T-cell (primary cell): ENCODE measurements around the gene AXIN2. TPM values are rescaled to one million over a fixed set of nuclear protein-coding genes. Genes with fewer than 3 reads are reported as not detected.

ENCODE experiments used
- ATAC-seq, 4 experiments: fragments of 200-7000 bp in 3 of 4; fragments of 150-1000 bp in 1 of 4; cut with Tn5 transposase; replicated peaks in 1 of 4; 1 replicate in 3 of 4; 2 replicates in 1 of 4; pipeline ENCODE4 v1.10.0; 2021; ENCODE audit warnings: moderate library complexity in 3 of 4, mild to moderate bottlenecking in 2 of 4, moderate number of reproducible peaks in 1 of 4
- CTCF ChIA-PET, 2 donors: fragments of 300-600 bp; sonication (Branson Sonifier 250); formaldehyde crosslinking; loops; one replicate each; lab custom pipeline; 2022; ENCODE audit warnings: antibody characterized with exemption in 2 of 2; lab: Charles Lee
- POLR2A ChIA-PET, 2 donors: fragments of 300-600 bp; sonication (Branson Sonifier 250); formaldehyde crosslinking; loops; one replicate each; lab custom pipeline; 2022; ENCODE audit warnings: antibody characterized with exemption in 2 of 2; lab: Charles Lee
- DNase-seq, 35 experiments: peaks; one replicate each; pipeline versions ENCODE4 v3.0.0 to v3.0.0-alpha.2; 2013 to 2023
- H3K27ac ChIP-seq: one replicate; pipeline ENCODE4 v1.5.1; 2013; ENCODE audit warnings: low read length
- H3K27me3 ChIP-seq, 2 experiments: replicated peaks in 1 of 2; 1 replicate in 1 of 2; 2 replicates in 1 of 2; pipeline versions ENCODE4 v1.6.1 to v1.7.0; 2013; ENCODE audit warnings: low read length in 1 of 2, mixed read lengths in 1 of 2; ENCODE audit not compliant: control insufficient read depth in 2 of 2, insufficient read depth in 2 of 2; ENCODE audit errors: extremely low read depth in 1 of 2
- H3K36me3 ChIP-seq, 2 donors: 1 replicate in 1 of 2; 2 replicates in 1 of 2; pipeline versions ENCODE4 v1.6.1 to v1.7.0; 2013; ENCODE audit warnings: low read length in 1 of 2; ENCODE audit not compliant: control insufficient read depth in 2 of 2, insufficient read depth in 1 of 2; ENCODE audit errors: extremely low read depth in 1 of 2
- H3K4me1 ChIP-seq, 2 experiments: 1 replicate in 1 of 2; 2 replicates in 1 of 2; pipeline versions ENCODE4 v1.6.1 to v1.7.0; 2013; ENCODE audit warnings: low read length in 2 of 2, mixed read lengths in 1 of 2; ENCODE audit not compliant: insufficient read depth in 2 of 2, control insufficient read depth in 1 of 2; ENCODE audit errors: extremely low read depth in 1 of 2
- H3K4me3 ChIP-seq, 2 donors: 1 replicate in 1 of 2; 2 replicates in 1 of 2; pipeline versions ENCODE4 v1.5.1 to v1.7.0; 2013; ENCODE audit warnings: mild to moderate bottlenecking in 2 of 2, low read length in 1 of 2, moderate library complexity in 1 of 2; ENCODE audit not compliant: control insufficient read depth in 1 of 2; ENCODE audit errors: extremely low read depth in 1 of 2
- H3K9me3 ChIP-seq: 2 replicates; pipeline ENCODE4 v1.7.0; 2013
- H3K27ac Mint-ChIP-seq, 2 donors: one replicate each; pipeline ENCODE4 v1.8.0; 2020 to 2021; ENCODE audit warnings: mild to moderate bottlenecking in 2 of 2, mixed read lengths in 2 of 2
- H3K27me3 Mint-ChIP-seq, 2 donors: one replicate each; pipeline ENCODE4 v1.8.0; 2021 to 2022; ENCODE audit warnings: mixed read lengths in 2 of 2
- H3K36me3 Mint-ChIP-seq: one replicate; pipeline ENCODE4 v1.8.0; 2021; ENCODE audit warnings: mixed read lengths
- H3K4me1 Mint-ChIP-seq, 3 donors: one replicate each; pipeline ENCODE4 v1.8.0; 2020 to 2022; ENCODE audit warnings: mixed read lengths in 3 of 3, mild to moderate bottlenecking in 1 of 3
- H3K4me3 Mint-ChIP-seq, 3 donors: one replicate each; pipeline ENCODE4 v1.8.0; 2020 to 2022; ENCODE audit warnings: mild to moderate bottlenecking in 3 of 3, mixed read lengths in 3 of 3, moderate library complexity in 3 of 3
- H3K9me3 Mint-ChIP-seq, 3 donors: one replicate each; pipeline ENCODE4 v1.8.0; 2020 to 2022; ENCODE audit warnings: mixed read lengths in 3 of 3
- WGBS: methylation state at CpG from one replicate; pipeline ENCODE4 v1.1.5; 2013; ENCODE audit warnings: missing lambda C conversion rate; ENCODE audit not compliant: insufficient coverage; 5-methylcytosine and 5-hydroxymethylcytosine counted together
- total RNA-seq, 35 experiments: library from RNA in 6 of 35; stranded (reverse) in 6 of 35; fragments of 120-200 nt in 1 of 35; gene quantifications; one replicate each; pipeline versions ENCODE4 v1.2.1 to v1.2.4 and lab custom pipeline; 2013 to 2026

AXIN2 gene
- total RNA-seq, 5 donors from 2014 or later (not counting 1 experiment from before 2014, with no cell fraction given), result 35.8 to 44.9 (median 40.2) TPM

DNA sequence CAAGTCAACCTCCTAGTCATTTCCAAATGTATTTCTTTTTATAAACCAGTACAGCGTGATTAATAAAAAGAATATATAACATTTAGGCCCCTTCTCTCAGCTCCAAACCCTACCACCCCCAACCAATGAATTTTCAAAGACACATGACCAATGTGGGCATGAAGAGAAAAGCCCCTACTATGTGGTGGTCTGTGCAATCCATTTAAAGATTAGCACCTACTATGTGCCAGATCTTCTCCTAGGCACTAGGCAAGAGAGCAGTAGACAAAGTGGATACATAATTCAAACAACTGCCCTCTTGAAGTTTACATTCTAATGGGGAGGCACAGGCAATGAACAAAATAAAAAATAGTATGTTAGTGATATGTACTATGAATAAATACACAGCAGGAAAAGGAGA, 19.4 kb downstream of the AXIN2 start:
- Mint-ChIP-seq H3K9me3 (no peaks in the 10 kb centered on the region), H3K4me3 (no peak overlapping the region), H3K27ac (peak overlapping the region in 1 of 2 donors; percentile 41), H3K36me3 (peaks cover 37% of the 10 kb centered on the region), H3K4me1 (peaks cover 47 to 60% (median 54%) of the 10 kb centered on the region in 3 donors), H3K27me3 (no peaks in the 10 kb centered on the region)
- Histone ChIP-seq H3K9me3 (no peaks in the 10 kb centered on the region), H3K36me3 (peaks cover 15 to 43% of the 10 kb centered on the region in 2 donors), H3K4me1 (peaks cover 25 to 28% of the 10 kb centered on the region in 2 experiments), H3K27ac (no peak overlapping the region), H3K4me3 (no peak overlapping the region), H3K27me3 (no peaks in the 10 kb centered on the region)
- no peak for DNase-seq
- no CpG with 5 or more reads among the region's 1 CpG for WGBS
- ATAC-seq, result no peak
- CTCF ChIA-PET, result no interaction called here
- POLR2A ChIA-PET, result no interaction called here

DNA sequence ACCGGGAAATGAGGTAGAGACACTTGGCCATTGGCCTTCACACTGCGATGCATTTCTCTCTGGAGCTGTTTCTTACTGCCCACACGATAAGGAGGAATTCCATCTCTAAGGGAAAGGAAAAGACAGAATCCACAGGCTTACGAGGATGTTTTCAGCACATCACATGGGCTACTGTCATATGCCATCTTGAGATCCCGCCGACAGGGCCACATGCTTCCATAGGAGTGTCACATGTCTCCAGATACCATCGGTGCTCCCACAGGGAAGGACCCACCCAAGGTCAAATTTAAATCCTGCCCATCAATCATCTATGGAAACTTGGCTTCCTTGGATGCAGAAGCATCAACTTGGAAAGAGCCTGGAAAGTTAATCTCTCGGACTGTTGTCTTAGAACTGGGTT, 20.0 kb downstream of the AXIN2 start:
- Histone ChIP-seq H3K4me1 (peaks cover 21 to 22% of the 10 kb centered on the region in 2 experiments), H3K36me3 (peaks cover 17 to 45% of the 10 kb centered on the region in 2 donors), H3K4me3 (no peak overlapping the region), H3K9me3 (no peaks in the 10 kb centered on the region), H3K27ac (no peak overlapping the region), H3K27me3 (no peaks in the 10 kb centered on the region)
- no peak for ATAC-seq
- ChIA-PET CTCF (no interaction called here), POLR2A (no interaction called here)
- H3K36me3 Mint-ChIP-seq, result peaks cover 35% of the 10 kb centered on the region
- DNase-seq, result no peak
- H3K4me3 Mint-ChIP-seq, result no peak overlapping the region
- H3K4me1 Mint-ChIP-seq, result peaks cover 41 to 54% (median 48%) of the 10 kb centered on the region in 3 donors
- no peaks in the 10 kb centered on the region for H3K9me3 Mint-ChIP-seq
- H3K27me3 Mint-ChIP-seq, result no peaks in the 10 kb centered on the region
- 95% methylated on average over 7 of the region's 8 CpGs for WGBS
- no peak overlapping the region for H3K27ac Mint-ChIP-seq

DNA sequence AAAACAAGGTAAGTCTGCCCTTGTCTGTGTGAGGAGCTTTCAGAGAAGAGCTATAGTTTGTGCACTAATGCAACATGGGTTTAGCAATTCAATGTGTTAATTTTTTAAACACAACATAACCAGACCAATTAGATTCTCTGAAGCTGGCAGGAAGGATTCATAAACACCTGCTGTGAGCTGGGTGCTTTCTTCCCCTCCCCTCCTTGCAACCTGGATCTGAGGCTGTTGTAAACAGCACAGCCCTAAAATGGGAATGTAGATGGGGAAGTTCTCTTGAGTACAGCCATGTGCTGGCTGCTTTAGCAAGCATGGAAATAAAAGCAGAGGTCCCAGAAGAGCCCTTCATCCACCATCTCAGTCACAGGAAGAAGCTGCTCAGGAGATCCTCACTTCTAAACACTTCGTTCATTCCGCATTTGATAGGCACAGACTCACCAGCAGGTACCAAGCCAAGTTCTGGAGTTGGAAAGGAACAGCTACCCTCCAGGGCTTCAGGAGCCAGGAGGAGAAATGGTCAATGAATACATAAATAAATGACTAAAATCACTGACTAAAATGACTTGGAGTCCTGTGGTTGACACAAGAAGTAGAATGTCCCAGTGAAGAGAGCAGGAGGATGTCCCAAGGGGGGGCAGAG, 21.7 kb downstream of the AXIN2 start:
- no peak for DNase-seq
- peaks cover 35 to 41% (median 37%) of the 10 kb centered on the region in 3 donors for H3K4me1 Mint-ChIP-seq
- Histone ChIP-seq H3K4me1 (peaks cover 19 to 21% of the 10 kb centered on the region in 2 experiments), H3K27ac (no peak overlapping the region), H3K36me3 (peaks cover 29 to 55% of the 10 kb centered on the region in 2 donors), H3K9me3 (no peaks in the 10 kb centered on the region), H3K4me3 (no peak overlapping the region), H3K27me3 (no peaks in the 10 kb centered on the region)
- ATAC-seq, result no peak
- no peaks in the 10 kb centered on the region for H3K27me3 Mint-ChIP-seq
- H3K4me3 Mint-ChIP-seq, result peak overlapping the region in 1 of 3 donors; percentile 74
- WGBS, result no CpG with 5 or more reads among the region's 2 CpGs
- no peaks in the 10 kb centered on the region for H3K9me3 Mint-ChIP-seq
- peaks cover 42% of the 10 kb centered on the region for H3K36me3 Mint-ChIP-seq
- ChIA-PET POLR2A (interaction anchor here (0.6 kb wide), 2 partner anchors 9 to 16 kb away, joined by 3 to 6 read pairs; no protein-coding TSS in a partner anchor), CTCF (interaction anchor here in 1 of 2 donors (0.6 kb wide), 1 partner anchor 18 kb away, joined by 4 read pairs; no protein-coding TSS in a partner anchor)
- peak overlapping the region; percentile 59 to 83 for H3K27ac Mint-ChIP-seq

DNA sequence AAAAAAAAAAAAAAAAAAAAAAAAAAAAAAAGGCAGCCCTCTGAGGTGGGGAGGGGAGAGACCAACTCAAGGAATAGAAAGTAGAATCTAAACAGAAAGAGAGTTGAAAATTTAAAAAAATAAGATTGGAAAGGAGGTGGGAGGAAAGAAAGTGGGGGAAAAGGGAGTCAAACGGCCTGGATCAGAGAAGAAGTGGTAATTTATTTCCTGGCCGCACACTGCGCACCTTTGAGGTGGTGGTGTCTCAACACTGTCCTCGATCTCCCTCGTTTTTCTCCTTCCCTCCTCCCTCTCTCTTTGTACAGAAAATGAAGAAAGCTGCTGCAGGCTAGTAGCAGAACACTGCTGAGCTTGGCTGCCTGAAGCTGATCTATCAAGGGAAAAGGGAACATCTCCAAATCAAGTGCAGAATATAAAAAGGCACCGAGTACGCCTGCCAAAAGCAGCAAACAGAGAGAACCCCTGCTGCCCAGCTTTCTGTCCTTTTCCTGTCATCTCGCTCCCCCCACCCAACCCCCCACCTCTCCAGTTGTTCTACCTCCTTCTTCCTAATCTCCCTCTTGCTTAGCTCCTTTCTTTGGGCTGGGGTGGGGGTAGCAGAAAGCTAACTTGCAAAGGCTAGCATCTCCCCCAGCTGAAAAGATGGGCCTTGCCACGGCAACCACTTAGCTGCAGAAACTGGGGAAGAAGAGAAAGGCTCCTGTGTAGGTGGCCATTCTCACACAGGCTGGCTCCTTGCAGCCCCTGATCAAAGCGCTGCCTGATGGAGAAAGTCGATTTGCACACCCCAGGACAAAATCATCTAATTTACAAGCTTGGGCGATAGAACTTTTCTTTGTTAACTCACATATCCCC, 22.5 kb downstream of the AXIN2 start:
- ChIA-PET POLR2A (interaction anchor here (0.5 to 0.6 kb wide), 4 partner anchors 8 to 319 kb away, joined by 3 to 9 read pairs (median 4); no protein-coding TSS in a partner anchor), CTCF (interaction anchor here (0.5 to 0.6 kb wide), 2 partner anchors 18 to 125 kb away, joined by 4 to 6 read pairs; no protein-coding TSS in a partner anchor)
- Histone ChIP-seq H3K4me3 (peak overlapping the region in 1 of 2 donors; percentile 8), H3K27ac (no peak overlapping the region), H3K9me3 (no peaks in the 10 kb centered on the region), H3K27me3 (no peaks in the 10 kb centered on the region), H3K36me3 (peaks cover 29 to 59% of the 10 kb centered on the region in 2 donors), H3K4me1 (peaks cover 19% of the 10 kb centered on the region in 2 experiments)
- DNase-seq (no peak), ATAC-seq (peak in 2 of 4 experiments; percentile 30 to 46)
- Mint-ChIP-seq H3K27ac (peak overlapping the region; percentile 83 to 87), H3K36me3 (peaks cover 43% of the 10 kb centered on the region), H3K4me3 (peak overlapping the region; percentile 74 to 78 (median 77)), H3K9me3 (no peaks in the 10 kb centered on the region), H3K4me1 (peaks cover 32 to 39% (median 35%) of the 10 kb centered on the region in 3 donors), H3K27me3 (no peaks in the 10 kb centered on the region)
- WGBS, result 0% methylated on average over 1 of the region's 12 CpGs

DNA sequence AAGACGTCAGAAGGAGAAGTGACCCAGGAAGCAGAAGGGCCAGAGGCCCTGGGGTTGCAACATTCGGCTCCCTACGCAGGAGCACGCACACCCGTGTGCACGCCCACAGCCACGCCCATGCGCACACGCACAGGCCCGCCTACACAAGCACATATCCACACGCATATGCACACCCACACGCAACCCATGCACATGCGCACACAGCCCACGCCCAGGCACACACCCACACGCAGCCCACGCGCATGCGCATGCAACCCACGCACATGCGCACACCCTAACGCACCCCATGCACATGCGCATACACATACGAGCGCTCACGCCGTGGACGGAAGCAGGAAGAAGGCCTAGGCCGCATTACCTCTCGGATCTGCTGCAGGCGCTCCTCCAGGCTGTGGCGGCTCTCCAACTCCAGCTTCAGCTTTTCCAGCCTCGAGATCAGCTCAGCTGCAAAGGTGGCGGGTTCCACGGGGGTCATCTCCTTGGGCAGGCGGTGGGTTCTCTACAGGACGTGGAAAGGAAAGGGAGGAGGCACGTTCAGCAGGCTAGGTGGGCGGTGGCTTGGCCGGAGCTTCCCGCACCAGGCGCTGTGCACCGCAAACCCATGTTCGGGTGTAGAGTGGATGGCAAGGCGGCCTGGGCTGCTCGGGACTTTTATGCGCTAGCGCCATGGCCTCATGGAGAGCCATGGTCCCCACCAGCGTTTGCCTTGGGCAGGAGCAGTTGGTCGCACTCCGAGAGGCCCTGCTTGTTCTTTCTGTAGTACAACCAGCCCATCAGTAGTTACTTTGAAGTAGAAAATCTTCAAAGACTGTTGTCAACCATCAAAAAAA, 23.4 kb downstream of the AXIN2 start:
- H3K4me1 Mint-ChIP-seq, result peaks cover 32 to 37% (median 35%) of the 10 kb centered on the region in 3 donors
- H3K27ac Mint-ChIP-seq, result peak overlapping the region; percentile 83 to 87

More for the DNA sequence above, 23.4 kb downstream of the AXIN2 start:
- ATAC-seq, result peak; percentile 66 to 74 (median 74)
- Mint-ChIP-seq H3K4me3 (peak overlapping the region; percentile 74 to 78 (median 77)), H3K27me3 (no peaks in the 10 kb centered on the region), H3K9me3 (no peaks in the 10 kb centered on the region), H3K36me3 (peaks cover 40% of the 10 kb centered on the region)
- ChIA-PET CTCF (interaction anchor here in 1 of 2 donors (0.5 kb wide), 1 partner anchor 124 kb away, joined by 6 read pairs; no protein-coding TSS in a partner anchor), POLR2A (interaction anchor here (0.5 to 0.6 kb wide), 4 partner anchors 9 to 710 kb away, joined by 3 to 9 read pairs (median 7); no protein-coding TSS in a partner anchor)
- peak overlapping the region in 1 of 2 donors; percentile 42 for H3K4me3 ChIP-seq
- 79% methylated on average over 44 of the region's 50 CpGs for WGBS
- no peaks in the 10 kb centered on the region for H3K27me3 ChIP-seq
- peaks cover 19% of the 10 kb centered on the region in 2 experiments for H3K4me1 ChIP-seq
- peak in 28 of 35 experiments; percentile 23 to 65 (median 53) for DNase-seq
- no peaks in the 10 kb centered on the region for H3K9me3 ChIP-seq
- H3K27ac ChIP-seq, result no peak overlapping the region
- peaks cover 30 to 59% of the 10 kb centered on the region in 2 donors for H3K36me3 ChIP-seq
